Measurements from ENCODE around the gene ZNF324. TPM values are rescaled to one million over a fixed set of nuclear protein-coding genes. Genes with fewer than 3 reads are reported as not detected.

Gene ZNF324
- total RNA-seq, 6 donors from 2014 or later = 10.8 to 39.8 (median 18.0) TPM

DNA sequence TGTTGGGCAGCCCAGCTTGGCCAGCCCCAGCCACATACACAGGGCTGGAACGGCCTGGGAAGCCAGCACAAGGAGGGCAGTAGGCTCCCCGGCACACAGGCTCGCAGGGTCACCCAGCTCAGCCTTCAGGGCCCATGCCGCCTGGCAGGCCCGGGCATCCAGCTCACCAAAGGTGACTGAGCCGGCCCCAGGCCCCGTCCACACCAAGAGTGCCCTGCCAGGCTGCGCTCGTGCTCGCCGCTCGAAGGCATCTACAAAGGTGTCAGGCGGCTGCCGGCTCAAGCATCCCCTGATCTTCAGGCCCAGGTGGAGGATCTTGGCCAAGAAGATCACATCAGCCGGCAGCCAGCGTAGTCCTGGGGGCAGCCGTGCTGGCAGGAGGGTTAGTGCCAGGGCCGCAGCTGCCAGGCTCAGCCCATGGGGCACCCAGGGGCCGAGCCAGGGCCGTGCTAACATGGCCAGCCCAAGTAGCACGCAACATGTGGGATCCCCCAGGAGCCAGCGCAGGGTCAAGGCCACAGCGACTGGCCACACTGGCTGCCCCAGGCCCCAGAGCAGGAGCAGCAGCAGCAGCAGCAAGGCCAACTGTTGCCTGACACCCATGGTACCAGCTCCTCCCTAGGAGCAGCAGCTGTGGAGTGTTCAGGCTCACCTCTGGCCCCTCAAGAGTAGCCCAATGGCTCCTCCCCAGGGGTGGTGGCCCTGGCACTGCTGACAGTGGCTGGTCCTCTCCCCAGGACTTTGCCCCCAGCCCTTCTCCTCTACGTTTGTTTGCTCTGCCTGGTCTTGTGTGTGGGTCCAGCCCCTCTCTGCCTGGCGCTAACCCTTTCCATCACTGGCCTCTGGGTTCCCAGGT is 44.7 kb downstream of the ZNF324 start, which contains the start of gene SLC27A5:
Gene SLC27A5 (minus strand): TSS at position 640 of the 856 bp plus-strand sequence. CDS start 37 bp downstream, at position 603.
- ATAC-seq (ENCODE audit: low FRiP score in 2 of 2) = no peak

DNA sequence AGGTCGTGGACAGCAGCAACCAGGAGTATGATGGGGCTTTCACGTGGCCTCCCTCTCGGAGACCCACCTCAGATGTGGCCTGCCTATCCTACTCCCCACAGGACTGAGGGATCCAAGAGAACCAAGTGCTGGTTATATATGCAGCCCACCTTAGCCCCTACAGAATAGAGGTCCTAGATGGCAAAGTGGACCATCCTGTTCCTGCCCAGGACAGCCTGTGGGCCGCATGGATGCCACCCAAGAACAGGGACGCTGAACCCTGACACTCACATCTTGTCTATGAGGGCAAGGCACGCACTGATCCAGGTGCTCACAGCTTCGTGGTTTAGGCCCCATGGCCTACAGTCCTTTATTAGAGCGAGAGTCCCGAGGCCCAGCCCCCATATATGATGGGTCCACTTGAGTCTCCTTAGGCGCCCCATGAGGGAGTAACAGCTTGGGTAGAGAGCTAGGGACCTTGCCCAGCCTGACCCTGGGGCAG is 46.4 kb downstream of the ZNF324 start:
- DNase-seq = no peak
- Histone ChIP-seq H3K9me3 (no peaks in the 10 kb centered on the region), H3K27ac (peak overlapping the region; percentile 54 to 79 (median 69)), H3K27me3 (no peaks in the 10 kb centered on the region), H3K4me3 (peak overlapping the region in 2 of 4 donors; percentile 51 to 52), H3K36me3 (peaks cover 7 to 38% (median 16%) of the 10 kb centered on the region in 4 donors), H3K4me1 (peaks cover 25 to 49% (median 37%) of the 10 kb centered on the region in 4 donors)
- TF ChIP-seq POLR2A (IDR thresholded peaks at IDR 0.05) (no peak), EP300 (IDR thresholded peaks at IDR 0.05) (no peak), POLR2AphosphoS5 (IDR thresholded peaks at IDR 0.05) (no peak)
- TF ChIP-seq, protein P1, sequence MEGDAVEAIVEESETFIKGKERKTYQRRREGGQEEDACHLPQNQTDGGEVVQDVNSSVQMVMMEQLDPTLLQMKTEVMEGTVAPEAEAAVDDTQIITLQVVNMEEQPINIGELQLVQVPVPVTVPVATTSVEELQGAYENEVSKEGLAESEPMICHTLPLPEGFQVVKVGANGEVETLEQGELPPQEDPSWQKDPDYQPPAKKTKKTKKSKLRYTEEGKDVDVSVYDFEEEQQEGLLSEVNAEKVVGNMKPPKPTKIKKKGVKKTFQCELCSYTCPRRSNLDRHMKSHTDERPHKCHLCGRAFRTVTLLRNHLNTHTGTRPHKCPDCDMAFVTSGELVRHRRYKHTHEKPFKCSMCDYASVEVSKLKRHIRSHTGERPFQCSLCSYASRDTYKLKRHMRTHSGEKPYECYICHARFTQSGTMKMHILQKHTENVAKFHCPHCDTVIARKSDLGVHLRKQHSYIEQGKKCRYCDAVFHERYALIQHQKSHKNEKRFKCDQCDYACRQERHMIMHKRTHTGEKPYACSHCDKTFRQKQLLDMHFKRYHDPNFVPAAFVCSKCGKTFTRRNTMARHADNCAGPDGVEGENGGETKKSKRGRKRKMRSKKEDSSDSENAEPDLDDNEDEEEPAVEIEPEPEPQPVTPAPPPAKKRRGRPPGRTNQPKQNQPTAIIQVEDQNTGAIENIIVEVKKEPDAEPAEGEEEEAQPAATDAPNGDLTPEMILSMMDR (IDR thresholded peaks at IDR 0.05) = no peak
- no peak for ATAC-seq (ENCODE audit: low FRiP score in 2 of 2)
- WGBS, 2 donors = 71 to 78% methylated on average over 5 to 10 of the region's 10 CpGs

More for the DNA sequence above, 44.7 kb downstream of the ZNF324 start, which contains the start of gene SLC27A5:
- H3K36me3 ChIP-seq = peaks cover 3 to 29% (median 7%) of the 10 kb centered on the region in 4 donors
- TF ChIP-seq POLR2AphosphoS5 (IDR thresholded peaks at IDR 0.05) (no peak), POLR2A (IDR thresholded peaks at IDR 0.05) (no peak), EP300 (IDR thresholded peaks at IDR 0.05) (no peak)
- TF ChIP-seq, protein P1 (IDR thresholded peaks at IDR 0.05) = no peak
- no peak within 1 kb of the TSS for H3K4me3 ChIP-seq
- WGBS, 2 donors = 78 to 93% methylated on average over 2 to 21 of the region's 25 CpGs
- H3K27me3 ChIP-seq = no peaks in the 10 kb centered on the region
- DNase-seq = peak in 1 of 2 donors; percentile 76
- no peaks in the 10 kb centered on the region for H3K9me3 ChIP-seq
- H3K27ac ChIP-seq = peak within 1 kb of the TSS in 1 of 4 donors; percentile 79
- H3K4me1 ChIP-seq = peaks cover 13 to 33% (median 25%) of the 10 kb centered on the region in 4 donors

DNA sequence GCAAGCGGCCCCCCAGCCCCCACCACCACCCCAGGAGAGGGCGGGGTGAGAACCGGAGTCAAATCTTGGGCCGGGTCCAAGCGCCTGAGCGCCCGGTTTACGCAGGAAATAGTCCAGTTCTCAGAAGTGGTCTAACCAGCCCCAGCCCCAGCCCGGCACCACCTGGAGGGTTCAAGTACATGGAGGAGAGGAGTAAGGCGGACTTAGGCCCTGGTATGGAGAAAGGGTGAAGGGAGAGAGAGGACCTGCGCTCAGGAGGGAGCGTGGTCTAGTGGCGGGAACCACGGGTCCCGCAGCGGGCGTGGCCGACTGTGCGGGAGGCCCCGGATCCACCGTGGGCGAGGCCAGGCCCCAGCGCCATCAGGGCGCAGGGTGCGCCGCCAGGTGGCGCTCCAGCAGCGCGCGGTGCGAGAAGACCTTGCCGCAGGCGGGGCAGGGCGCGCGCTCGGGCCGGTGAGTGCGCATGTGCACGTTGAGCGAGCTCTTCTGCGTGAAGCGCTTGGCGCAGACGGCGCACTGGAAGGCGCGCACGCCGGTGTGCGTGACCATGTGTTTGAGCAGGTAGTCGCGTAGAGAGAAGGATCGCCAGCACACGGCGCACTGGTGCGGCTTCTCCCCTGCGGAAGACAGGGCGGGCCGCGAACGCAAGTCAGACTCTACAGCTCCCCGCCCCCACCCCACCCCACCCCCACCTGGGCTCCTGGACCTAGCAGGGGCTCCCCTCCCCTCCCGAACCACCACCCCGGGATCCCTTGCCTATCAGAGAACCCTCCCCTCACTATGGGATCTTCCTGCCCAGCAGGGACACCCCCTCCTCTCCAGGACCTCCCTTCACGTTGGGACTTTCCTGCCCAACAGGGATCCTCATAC is 47.0 kb downstream of the ZNF324 start:
- Histone ChIP-seq H3K4me1 (peaks cover 31 to 55% (median 43%) of the 10 kb centered on the region in 4 donors), H3K36me3 (peaks cover 7 to 37% (median 16%) of the 10 kb centered on the region in 4 donors), H3K9me3 (no peaks in the 10 kb centered on the region), H3K27ac (peak overlapping the region; percentile 54 to 79 (median 69)), H3K27me3 (no peaks in the 10 kb centered on the region), H3K4me3 (peak overlapping the region in 3 of 4 donors; percentile 41 to 52 (median 51))
- ATAC-seq (ENCODE audit: low FRiP score in 2 of 2) (peak; percentile 92 to 95), DNase-seq (peak; percentile 92 to 99)
- TF ChIP-seq EP300 (IDR thresholded peaks at IDR 0.05) (no peak), POLR2A (IDR thresholded peaks at IDR 0.05) (peak in 1 of 4 donors; percentile 64), POLR2AphosphoS5 (IDR thresholded peaks at IDR 0.05) (peak in 1 of 2 donors; percentile 75)
- TF ChIP-seq, protein P1 (IDR thresholded peaks at IDR 0.05) = peak; percentile 82 to 99 (median 98)
- WGBS, 2 donors = 21 to 23% methylated on average over 12 to 23 of the region's 66 CpGs

DNA sequence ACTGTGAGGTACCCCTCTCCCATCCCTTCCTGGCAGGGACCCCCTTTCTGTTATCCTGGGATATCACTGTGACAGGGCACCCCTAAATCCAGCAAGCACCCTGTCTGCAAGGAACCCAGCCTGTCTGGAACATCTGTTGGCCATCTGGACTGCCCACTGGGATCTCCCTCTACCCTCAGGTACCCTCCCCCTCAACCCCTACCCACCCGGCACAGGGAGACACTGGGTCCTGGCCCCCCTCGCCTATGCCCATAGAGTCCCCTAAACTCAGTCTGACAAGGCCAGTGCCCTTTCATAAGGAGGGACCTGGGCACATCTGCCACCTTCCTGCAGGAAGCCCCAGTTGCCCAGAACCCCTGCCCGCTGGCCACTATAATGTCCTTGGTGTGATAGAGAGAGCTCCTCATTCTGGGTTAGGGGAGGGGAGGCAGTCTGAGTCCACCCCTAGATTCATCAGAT is 47.7 kb downstream of the ZNF324 start:
- Histone ChIP-seq H3K4me1 (peaks cover 31 to 58% (median 43%) of the 10 kb centered on the region in 4 donors), H3K27ac (peak overlapping the region; percentile 54 to 79 (median 69)), H3K27me3 (no peaks in the 10 kb centered on the region), H3K4me3 (peak overlapping the region in 3 of 4 donors; percentile 41 to 52 (median 51)), H3K36me3 (peaks cover 7 to 32% (median 16%) of the 10 kb centered on the region in 4 donors), H3K9me3 (no peaks in the 10 kb centered on the region)
- WGBS, 2 donors = 64 to 86% methylated on average over 3 of the region's 3 CpGs
- TF ChIP-seq, protein P1 (IDR thresholded peaks at IDR 0.05) = no peak
- no peak for TF ChIP-seq POLR2A (IDR thresholded peaks at IDR 0.05)
- no peak for DNase-seq
- no peak for ATAC-seq (ENCODE audit: low FRiP score in 2 of 2)

Measured in upper lobe of left lung (tissue), 6 donors.